Panc1 (cell line): ENCODE measurements around the gene THG1L.

Experiments
- TF ChIP-seq, protein P1 (sequence below): fragments of 450-650 bp; IDR thresholded peaks from 2 replicates; pipeline ENCODE4 v1.5.1; 2017; ENCODE audit warnings: mild to moderate bottlenecking
- TF ChIP-seq, protein P2 (sequence below), 2 experiments: IDR thresholded peaks; 2 replicates each; pipeline ENCODE4 v1.6.1; 2011 to 2012; ENCODE audit warnings: low read depth in 2 of 2, control low read depth in 1 of 2, low read length in 1 of 2, mild to moderate bottlenecking in 1 of 2, moderate library complexity in 1 of 2; ENCODE audit not compliant: insufficient read depth in 1 of 2

DNA sequence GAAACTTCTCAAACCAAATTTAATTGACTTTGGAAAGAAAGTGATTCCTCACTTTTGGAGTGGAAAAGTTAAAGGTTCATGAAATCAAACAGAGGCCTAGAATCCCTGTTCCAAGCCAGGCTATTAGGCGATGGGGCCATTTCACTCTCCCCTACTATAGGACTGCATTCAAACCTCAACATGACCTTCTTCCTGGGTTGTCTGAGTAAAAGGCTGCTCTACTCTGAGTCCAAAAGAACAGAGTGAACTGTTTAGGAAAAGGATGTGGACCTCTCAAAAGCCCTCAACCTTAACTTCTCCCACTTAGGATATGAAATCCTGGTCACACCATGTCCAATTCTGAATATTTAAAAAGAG, 44.0 kb upstream of the THG1L start:
- TF ChIP-seq, protein P1, sequence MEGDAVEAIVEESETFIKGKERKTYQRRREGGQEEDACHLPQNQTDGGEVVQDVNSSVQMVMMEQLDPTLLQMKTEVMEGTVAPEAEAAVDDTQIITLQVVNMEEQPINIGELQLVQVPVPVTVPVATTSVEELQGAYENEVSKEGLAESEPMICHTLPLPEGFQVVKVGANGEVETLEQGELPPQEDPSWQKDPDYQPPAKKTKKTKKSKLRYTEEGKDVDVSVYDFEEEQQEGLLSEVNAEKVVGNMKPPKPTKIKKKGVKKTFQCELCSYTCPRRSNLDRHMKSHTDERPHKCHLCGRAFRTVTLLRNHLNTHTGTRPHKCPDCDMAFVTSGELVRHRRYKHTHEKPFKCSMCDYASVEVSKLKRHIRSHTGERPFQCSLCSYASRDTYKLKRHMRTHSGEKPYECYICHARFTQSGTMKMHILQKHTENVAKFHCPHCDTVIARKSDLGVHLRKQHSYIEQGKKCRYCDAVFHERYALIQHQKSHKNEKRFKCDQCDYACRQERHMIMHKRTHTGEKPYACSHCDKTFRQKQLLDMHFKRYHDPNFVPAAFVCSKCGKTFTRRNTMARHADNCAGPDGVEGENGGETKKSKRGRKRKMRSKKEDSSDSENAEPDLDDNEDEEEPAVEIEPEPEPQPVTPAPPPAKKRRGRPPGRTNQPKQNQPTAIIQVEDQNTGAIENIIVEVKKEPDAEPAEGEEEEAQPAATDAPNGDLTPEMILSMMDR = no peak
- TF ChIP-seq, protein P2, sequence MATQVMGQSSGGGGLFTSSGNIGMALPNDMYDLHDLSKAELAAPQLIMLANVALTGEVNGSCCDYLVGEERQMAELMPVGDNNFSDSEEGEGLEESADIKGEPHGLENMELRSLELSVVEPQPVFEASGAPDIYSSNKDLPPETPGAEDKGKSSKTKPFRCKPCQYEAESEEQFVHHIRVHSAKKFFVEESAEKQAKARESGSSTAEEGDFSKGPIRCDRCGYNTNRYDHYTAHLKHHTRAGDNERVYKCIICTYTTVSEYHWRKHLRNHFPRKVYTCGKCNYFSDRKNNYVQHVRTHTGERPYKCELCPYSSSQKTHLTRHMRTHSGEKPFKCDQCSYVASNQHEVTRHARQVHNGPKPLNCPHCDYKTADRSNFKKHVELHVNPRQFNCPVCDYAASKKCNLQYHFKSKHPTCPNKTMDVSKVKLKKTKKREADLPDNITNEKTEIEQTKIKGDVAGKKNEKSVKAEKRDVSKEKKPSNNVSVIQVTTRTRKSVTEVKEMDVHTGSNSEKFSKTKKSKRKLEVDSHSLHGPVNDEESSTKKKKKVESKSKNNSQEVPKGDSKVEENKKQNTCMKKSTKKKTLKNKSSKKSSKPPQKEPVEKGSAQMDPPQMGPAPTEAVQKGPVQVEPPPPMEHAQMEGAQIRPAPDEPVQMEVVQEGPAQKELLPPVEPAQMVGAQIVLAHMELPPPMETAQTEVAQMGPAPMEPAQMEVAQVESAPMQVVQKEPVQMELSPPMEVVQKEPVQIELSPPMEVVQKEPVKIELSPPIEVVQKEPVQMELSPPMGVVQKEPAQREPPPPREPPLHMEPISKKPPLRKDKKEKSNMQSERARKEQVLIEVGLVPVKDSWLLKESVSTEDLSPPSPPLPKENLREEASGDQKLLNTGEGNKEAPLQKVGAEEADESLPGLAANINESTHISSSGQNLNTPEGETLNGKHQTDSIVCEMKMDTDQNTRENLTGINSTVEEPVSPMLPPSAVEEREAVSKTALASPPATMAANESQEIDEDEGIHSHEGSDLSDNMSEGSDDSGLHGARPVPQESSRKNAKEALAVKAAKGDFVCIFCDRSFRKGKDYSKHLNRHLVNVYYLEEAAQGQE (IDR thresholded peaks at IDR 0.05; ENCODE audit: insufficient read depth in 1 of 2, low read depth in 2 of 2, low read length in 1 of 2) = no peak
